CD4-positive, alpha-beta T cell treated with Interleukin-4 for 4 hours (primary cell): ENCODE results near the gene HERC2.
"Not testable (repeated sequence)": the region's sequence is repeated elsewhere in the genome, so short reads cannot be mapped to it uniquely, and the experiment has no call there.

Experiments
- DNase-seq: peaks from one replicate; pipeline ENCODE4 v3.0.0-alpha.2; 2020

The HERC2 gene

DNA sequence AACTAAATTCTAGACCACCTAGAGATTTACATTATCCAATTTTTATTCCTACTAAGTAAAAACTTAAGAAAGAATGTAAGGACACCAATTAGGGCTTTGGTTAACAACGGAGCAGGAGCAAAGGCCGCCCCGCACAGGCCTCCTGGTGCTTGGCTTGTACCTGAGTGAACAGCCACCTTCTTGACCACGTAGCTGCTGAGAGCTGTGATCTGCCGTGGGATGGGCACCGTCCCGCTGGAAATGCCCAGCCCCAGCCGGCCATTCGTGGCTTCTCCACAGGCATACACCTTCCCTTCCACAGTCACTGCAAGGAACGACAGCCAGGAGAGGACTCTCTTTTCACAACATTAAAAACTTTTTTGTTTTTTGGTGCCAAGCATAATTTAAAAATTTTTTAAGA is 143.3 kb downstream of the HERC2 start:
- no peak for DNase-seq

DNA sequence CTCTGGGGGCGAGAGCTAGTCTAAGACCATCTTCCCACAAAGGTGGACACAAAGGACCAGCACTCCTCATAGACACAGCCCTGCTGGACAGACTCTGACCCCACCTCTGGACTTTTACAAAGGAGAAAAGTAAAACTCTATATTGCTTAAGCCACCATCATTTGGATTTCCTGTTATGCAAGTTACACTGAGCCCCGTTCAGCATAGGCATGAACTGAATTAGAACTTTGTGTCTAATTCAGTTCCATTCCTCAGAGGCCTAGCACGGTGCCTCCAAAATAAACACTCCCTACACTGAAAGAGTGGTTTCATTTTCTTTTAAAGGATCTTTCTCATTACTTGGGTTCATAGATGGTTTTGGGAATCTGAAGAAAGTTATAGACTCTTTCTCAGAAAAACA is 143.7 kb downstream of the HERC2 start:
- DNase-seq = no peak

DNA sequence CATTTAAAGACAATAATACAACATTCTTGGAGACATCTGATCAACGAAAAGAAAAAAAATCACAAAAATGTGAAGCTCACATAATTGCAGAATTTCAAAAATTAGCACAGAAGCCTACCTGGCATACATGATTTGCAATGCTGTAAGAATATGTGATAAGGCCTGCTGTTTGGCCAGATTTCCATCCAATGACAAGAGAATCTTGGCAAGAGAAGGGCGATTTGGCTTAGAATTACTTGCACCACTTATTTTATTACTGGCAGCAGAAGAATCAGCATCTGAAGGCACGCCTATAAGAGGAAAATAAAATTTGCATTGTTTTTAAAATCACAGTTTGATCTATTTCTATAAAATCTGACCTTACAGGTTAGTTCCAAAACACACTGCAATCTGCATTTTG is 152.6 kb downstream of the HERC2 start:
- no peak for DNase-seq

DNA sequence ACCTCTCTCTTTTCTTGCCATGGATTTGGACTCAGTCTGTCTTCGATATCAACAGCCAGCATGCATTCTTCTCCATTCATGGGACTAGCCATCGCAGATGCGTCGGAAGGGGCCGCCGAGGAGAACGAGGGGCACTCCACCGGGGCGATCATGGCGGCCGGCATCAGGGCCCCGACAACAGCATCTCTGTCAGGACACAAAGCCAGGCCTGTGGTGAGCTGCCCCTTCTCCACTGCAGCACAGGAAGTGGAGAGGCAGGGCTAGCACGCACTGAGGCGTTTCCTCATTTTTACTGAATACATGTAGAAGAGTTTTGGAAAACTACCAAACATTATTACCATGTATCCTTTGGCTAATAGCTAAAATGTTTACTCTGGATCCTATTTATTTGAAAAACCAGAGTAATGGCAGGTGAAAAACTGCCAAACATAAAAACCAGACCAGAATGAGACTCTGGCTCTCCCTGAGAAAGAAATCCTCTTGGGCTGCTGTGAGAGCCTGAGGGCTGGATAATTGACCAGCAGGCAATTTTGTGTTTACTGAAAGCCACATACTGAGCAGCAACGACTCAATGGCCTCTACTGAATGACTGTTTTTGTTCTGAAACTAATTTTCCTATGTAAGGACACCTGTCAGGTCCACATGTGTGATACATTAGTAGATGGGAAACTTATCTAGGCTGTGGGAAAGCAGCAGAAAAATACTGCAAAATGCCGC is 153.4 kb downstream of the HERC2 start:
- not testable (repeated sequence) for DNase-seq

DNA sequence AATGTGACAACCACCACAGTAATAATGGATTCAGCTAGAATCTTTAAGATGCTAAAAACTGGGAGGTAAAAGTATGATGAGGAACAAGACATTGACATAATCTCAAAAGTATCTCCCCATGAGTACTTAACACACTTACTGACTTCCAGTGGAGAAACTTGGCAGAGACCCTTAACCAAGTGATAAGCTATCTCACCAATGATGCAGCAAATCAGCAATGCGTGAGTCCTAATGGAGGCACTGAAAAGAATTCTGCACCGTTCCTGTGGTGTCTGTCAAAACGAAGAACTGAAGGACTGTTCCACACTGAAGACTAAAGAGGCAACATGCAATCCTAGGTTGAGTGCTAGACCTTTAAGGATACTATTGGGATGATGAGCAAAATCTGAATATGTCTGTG is 154.9 kb downstream of the HERC2 start:
- no peak for DNase-seq

DNA sequence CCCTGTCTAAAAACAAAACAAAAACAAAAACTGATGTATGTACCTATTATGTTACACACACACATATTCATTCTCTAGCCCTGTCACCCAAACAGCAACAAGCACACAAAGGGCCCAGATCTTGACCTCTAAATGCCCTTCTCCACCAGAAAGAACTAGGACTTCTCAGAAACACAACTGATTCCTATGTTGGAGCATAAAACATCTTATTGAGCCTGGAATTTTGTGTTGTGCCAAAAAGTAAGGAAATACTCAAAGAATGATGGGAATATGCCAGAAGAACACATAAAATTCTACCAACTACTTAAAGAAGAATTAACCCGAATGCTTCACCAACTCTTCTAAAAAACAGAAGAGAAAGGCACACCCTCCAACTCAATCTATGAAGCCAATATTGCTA is 156.2 kb downstream of the HERC2 start:
- no peak for DNase-seq

DNA sequence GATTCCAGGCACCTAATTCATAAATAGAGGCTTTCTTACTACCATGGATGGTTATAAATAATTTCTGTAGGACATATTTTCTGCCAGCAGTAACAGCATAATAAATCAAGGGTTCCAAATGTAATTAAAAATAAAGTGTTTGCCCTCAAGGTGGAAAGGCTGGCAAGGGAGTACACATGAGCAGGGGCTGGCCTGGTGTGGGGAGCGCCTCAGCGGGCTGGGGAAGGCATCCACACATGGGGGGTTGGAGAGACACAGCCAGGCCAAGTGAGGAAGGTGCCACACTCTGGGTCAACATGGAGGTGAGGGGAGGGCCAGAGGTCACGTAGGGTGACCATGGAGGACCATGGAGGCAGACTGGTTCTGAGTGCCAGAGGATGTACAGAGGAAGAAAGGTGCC is 157.1 kb downstream of the HERC2 start:
- DNase-seq = no peak

DNA sequence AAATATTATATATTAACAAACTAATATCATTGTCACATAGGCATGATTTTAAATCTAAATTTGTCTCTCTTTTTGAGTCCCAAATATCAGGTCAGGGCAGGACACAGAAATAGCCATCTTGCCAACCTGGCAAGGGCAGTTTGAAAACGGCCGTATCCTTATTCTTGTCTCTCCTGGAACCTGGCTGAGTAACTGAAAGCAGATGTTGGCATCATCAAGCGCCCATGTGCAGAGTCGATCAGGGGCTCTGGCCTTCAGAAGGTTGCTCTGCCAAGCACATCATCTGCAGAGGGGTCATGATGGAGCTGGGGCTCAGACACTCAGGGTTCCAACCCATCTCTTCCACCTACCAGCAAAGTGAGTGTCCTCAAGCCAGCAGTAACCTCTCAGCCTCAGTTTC is 167.7 kb downstream of the HERC2 start:
- DNase-seq = no peak

DNA sequence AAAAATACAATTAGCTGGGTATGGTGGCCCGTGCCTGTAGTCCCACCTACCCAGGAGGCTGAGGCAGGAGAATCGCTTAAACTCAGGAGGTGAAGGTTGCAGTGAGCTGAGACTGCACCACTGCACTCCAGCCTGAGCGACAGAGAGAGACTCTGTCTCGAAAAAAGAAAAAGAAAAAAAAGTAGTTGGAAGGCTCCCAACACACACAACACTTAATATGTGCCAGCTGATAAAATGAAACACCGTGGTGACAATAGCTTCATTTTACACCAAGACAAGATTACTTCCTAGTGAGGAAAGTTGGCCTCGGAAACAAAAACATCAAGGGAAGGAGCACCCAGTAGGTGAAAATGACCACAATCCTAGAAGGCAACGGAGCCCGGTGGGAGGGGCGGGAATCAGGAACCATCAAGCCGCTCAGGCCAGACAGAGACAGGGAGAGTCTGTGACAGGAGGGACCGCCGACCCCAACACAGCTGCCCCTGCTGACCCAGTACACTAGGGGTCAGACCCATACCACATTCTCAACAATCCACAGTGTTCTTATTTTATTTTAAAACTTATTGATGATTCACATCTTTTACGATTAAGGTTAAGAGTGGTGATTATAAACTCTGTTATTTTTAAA is 168.4 kb downstream of the HERC2 start:
- DNase-seq = no peak

DNA sequence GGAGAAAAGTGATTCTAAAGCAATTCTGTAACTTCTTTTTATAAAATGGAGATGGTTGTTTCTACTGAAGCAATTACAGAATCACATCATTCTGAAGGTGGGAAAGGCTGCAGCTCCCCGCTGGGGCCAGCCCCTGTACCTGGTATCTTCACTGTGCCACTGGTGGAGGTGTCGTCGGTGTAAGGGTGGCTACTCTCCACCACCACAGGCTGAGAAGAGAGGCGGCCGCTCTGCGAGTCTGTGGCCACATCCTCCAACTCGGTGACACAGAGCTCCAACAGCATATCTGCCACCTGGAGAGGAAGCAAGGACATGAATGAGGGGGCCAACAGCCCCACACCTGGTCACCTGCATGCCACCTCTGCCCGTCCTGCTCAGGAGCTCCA is 169.4 kb downstream of the HERC2 start:
- DNase-seq = not testable (repeated sequence)

DNA sequence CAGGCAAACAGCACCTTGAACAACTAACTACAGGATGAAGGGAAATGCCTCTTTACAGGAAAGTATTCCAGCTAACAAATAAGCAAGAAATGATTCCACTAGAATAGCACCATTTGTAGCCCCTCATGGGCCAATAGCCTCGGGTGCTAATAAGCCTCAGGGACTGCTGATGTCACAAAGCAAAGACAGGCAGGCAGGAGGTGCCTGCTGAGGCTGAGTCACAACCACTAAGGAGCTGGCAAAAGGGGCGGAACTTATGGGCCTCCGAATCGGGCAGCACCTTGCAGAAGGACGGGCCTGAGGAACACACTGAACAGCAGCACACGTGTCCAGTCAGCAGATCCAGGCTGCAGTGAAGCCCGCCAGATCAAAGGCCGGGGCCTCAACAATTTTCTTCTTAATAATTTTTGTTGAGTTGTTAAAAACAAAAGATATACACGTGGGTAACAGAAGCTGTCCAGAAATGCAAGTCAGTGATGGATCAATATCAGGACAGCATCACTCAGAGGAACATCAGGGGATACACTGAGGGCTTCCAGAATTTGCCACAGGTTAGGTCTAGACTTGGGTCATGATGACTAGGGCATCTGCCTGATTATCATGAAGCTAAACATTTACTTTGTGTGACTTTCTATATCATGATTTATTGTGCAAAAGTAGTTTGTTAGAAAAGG is 170.0 kb downstream of the HERC2 start:
- DNase-seq = not testable (repeated sequence)

DNA sequence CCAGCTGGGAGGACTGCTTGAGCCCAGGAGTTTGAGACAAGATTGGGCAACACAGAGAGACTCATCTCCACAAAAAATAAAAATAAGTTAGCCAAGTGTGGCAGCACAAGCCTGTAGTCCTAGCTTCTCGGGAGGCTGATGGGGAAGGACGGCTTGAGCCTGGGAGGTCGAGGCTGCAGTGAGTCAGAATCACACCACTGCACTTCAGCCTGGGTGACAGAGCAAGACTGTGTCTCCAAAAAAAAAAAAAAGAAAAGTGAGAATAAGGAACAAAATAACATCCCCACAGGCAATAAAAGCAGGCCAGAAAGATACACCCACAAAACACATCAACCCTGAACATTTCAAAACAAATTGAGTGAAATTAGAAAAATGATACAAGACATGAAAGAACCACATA is 174.2 kb downstream of the HERC2 start:
- no peak for DNase-seq

DNA sequence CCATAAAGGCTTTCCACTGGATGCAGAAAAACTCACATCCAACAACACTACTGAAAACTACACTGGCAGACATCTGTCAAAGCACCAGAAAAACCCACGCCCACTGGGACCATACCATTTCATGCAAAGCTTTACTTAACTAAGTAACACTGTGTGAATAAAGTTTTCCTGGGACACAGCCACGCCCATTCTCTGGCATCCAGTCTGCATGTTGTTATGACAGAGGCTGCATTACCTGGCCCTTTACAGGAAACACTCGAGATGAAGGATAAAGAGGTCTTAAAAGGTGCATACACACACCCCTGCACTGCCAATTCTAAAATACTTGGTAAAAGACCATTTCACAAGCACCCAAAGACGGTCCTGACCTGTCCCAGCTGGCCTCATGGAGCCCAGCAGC is 176.6 kb downstream of the HERC2 start:
- not testable (repeated sequence) for DNase-seq

DNA sequence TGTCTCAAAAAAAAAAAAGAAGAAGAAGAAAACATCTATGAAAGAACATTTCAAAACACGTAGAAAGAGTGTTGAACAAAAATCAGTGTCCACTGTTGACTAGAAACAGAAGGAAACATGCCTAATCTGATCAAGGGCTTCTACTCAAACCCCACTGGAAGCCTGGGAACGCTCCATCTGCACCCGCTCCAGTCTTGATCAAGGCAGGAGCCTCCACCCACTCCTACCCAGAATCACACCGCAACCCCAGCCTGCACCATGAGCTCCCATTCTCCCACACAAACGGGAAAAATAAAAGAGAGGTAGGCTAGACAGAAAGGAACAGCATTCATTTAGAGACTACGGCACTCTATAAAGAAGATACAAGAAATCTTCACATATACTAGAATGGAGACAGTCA is 181.9 kb downstream of the HERC2 start:
- DNase-seq = no peak

DNA sequence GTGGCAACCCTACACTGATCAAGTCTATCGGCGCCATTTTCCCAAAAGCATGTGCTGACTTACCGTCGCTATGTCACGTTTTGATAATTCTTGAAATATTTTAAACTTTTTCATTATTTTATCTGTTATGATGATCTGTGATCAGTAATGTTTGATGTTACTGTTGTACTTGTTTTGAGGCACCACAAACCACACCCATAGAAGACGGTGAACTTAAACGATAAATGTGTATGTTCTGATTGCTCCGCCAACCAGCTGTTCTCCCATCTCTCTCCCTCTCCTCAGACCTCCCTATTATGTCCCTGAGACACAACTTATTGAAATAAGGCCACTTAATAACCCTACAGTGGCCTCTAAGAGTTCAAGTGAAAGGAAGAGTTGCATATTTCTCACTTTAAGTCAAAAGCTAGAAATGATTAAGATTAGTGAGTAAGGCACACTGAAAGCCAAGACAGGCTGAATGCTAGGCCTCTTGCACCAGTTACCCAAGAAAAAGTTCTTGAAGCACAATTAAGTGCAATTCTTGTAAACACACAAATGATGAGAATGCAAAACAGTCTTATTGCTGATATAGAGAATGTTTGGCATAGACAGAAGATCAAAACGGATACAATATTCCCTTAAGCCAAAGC is 184.5 kb downstream of the HERC2 start:
- not testable (repeated sequence) for DNase-seq

DNA sequence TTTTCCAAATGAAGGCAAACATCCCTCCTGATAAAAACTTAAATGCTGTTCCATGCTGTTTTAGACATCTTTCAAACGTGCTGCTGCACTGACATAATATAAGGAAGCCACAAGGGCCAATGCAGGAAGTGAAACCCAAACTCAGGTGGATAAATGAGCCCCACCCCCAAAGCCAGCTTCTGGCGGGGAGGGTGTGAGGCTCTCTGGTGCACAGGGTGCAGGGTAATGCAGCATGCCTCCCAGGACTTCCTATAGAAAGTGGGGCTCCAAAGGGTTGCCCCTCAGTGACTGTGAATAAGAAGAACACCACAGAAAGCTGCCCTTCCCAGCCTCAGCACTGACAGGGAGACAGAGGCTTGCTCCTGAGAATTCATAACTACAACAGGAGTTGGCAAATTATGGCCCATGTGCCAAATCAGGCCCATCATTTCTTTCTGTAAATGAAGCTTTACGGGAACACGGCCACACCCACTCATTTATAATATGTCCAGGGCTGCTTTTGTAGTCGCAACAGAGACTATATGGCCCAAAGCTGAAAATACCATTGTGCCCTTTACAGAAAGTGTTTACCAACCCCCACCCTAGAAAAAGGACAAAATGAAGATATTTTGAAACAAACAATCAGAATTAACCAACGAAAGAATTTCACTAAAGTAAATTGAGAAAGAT is 185.6 kb downstream of the HERC2 start:
- peak; percentile 18 for DNase-seq

DNA sequence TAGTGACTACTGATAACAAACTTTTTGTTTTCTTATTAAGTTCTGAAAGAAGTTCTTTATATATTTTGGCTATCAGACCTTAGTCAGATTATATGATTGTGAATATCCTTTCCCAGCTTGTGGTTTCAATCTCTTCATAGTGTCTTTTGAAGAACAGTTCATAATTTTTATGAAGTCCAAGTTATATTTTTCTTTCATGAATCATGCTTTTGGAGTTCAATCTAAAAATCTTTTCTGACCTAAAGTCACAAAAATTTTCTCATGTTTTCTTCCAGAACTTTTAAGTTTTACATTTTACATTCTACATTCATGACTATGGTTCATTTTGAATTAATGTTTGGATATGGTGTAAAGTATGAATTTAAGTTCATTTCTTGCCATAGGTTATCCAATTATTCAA is 188.7 kb downstream of the HERC2 start:
- DNase-seq = no peak

DNA sequence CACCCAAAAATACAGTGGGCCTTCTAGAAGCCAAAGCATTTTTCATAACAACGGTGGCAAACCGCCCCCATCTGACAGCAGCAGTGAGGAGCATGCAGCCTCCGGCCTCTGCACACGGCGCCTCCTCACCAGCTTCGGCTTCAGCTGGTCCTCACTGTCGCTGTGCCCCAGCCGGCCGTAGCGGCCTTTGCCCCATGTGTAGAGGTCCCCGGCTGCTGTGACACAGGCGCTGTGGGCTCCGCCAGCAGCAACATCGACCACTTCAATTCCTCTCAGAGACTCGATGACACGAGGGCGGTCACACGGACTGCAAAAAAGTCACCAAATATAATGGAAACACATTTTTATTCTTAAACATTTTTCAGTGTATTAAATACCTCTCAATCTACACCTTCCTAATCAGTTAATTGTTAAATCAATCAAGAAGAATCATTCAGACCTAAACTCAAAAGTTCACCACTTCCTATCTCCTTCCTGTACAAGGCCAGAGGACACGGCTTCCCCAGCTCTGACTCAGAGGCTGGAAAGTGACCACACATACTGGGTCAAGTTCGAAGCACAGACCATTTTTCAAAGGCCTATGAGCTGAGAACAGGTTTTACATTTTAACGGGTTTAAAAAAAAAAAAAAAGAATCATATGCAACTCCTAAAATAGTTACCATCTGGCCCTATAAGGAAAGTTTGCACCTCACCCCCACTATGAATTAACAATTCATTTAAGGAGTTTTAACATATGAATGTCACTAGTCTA is 189.3 kb downstream of the HERC2 start:
- no peak for DNase-seq

DNA sequence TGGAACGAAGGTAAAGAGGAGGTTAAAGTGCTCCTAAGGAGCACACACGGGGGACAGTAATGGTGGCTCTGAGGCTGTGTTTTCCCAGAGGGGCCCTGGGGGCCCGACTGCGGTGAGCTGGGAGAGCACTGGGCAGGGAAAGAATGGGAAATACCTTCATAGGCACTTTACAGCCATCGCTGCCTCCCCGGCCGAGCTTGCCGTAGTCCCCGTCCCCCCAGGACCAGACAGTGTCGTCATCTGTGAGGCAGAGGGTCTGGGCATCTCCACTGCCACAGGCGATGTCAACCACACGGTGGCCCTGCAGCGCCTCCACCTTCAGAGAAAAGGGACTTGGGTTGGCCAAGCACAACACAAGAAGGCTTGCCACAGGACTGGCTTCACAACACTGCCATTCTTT is 190.0 kb downstream of the HERC2 start:
- DNase-seq = no peak

DNA sequence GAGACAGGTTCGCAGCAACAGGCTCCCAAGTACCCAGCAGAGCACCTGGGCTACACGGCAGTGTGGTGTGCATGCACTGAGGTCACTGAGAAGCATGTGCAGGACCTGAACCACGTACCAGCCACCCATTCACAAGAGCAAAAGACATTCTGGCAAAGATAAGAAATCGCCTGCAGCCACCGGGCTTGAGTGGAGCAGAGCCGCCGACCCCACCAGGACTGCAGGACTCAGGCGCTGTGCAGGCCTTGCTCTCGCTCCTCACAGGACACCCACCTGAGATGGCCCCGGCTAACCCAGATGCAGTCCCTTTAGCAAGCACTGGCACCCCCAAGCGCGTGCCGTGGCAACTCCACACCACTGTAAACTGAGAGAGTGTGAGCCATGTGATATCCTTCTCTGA is 190.6 kb downstream of the HERC2 start:
- DNase-seq = no peak

DNA sequence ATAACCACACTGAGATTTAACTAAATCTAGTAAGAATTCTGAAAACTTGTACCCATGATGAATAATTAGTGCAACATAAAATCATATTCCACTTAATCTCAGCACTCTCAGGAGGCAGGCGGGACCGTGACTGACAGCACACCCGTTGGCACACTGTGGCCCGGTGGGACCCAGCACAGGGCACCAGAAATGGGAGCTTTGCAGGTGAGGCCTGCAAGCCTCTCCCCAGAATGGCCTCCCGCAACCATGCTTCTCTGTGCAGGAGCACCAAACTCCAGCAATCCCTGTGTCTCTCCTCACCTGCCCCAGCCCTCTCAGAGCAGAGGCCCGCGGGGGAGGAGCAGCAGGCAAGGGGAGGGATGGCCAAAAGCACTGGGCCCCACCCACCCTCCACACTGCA is 191.3 kb downstream of the HERC2 start:
- no peak for DNase-seq

DNA sequence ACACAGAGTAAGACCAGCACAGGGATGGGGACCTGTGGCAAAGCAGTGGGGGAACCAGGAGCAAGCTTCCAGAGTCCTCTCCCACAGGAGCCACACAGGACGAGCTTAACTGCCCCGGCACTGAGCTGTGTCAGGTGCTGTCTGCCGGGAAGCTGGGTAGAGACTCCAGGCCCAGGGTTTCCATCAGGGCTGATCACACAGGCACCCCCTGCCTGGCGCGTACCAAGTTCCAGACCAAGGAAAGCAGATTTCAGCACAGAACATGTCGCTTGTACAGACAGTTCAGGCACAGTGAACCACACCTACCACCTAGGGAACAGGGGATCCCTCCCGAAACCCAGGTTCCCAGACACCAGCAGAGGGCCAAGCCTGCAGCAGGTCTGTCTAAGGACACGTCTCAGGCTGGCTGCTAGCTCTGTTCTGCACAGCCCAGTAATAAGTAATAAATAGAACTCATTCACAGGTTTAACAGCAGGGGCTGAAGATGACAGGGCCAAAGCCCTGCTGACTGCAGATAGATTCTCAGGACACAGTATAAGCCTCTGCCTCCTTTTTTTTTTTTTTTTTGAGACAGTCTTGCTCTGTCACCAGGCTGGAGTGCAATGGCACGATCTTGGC is 192.6 kb downstream of the HERC2 start:
- no peak for DNase-seq
